GM10266 (cell line): Measurements from ENCODE around the gene ZNF32.

ENCODE experiments used
- DNase-seq: peaks from one replicate; pipeline ENCODE4 v3.0.0; 2012; ENCODE audit errors: extremely low spot score
- TF ChIP-seq, protein P1 (sequence below): IDR thresholded peaks from 2 replicates; pipeline ENCODE4 v1.5.1; 2012; ENCODE audit warnings: mild to moderate bottlenecking, low read depth; ENCODE audit not compliant: control insufficient read depth, insufficient read depth; ENCODE audit errors: missing control alignments

Gene ZNF32

GRCh38 chr10:43681220-43681619 lies 32.5 kb upstream of the ZNF32 start:
- DNase-seq = no peak
- TF ChIP-seq, protein P1, sequence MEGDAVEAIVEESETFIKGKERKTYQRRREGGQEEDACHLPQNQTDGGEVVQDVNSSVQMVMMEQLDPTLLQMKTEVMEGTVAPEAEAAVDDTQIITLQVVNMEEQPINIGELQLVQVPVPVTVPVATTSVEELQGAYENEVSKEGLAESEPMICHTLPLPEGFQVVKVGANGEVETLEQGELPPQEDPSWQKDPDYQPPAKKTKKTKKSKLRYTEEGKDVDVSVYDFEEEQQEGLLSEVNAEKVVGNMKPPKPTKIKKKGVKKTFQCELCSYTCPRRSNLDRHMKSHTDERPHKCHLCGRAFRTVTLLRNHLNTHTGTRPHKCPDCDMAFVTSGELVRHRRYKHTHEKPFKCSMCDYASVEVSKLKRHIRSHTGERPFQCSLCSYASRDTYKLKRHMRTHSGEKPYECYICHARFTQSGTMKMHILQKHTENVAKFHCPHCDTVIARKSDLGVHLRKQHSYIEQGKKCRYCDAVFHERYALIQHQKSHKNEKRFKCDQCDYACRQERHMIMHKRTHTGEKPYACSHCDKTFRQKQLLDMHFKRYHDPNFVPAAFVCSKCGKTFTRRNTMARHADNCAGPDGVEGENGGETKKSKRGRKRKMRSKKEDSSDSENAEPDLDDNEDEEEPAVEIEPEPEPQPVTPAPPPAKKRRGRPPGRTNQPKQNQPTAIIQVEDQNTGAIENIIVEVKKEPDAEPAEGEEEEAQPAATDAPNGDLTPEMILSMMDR = no peak

GRCh38 chr10:43680035-43680434 lies 31.4 kb upstream of the ZNF32 start:
- DNase-seq = no peak
- TF ChIP-seq, protein P1 = no peak

DNA sequence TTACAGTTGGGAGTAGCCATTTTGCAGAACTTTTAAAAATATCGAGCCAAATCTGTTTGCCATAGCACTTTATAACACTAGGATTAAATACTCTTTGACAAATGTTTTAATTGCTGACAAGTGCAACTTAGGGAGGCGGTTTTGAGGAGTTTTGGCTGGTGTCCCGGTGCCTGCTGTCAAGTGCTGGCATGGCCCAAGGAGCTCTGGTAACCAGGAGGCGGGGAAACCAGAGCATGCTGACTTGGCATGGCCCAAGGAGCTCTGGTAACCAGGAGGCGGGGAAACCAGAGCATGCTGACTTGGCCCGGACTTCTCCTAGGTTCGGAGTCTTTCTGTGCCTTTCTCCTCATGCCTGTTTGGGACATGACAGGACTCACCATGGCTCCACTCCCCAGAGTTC lies 30.8 kb upstream of the ZNF32 start:
- TF ChIP-seq, protein P1 = no peak
- DNase-seq = no peak

DNA sequence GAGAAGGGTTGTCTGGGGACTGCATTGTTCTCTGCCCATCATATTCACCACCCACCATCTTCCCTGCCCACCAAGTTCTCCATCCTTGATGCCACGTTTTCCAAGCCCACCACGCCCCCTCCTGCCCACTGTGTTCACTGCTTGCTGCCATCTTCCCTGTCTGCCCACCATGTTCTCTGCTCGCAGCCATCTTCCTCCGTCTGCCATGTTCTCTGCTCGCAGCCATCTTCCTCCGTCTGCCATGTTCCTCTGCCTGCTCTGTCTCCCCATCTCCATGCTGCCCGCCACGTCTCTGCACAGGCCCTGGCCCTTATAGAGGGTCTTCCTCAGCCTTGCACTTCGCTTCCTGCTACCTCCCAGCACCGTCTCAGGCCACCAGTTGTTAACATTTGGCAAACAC lies 30.0 kb upstream of the ZNF32 start:
- no peak for DNase-seq
- TF ChIP-seq, protein P1 = no peak

- no peak for DNase-seq
- TF ChIP-seq, protein P1 = no peak
Observed at GRCh38 chr10:43676901-43677300, 28.2 kb upstream of the ZNF32 start.

DNA sequence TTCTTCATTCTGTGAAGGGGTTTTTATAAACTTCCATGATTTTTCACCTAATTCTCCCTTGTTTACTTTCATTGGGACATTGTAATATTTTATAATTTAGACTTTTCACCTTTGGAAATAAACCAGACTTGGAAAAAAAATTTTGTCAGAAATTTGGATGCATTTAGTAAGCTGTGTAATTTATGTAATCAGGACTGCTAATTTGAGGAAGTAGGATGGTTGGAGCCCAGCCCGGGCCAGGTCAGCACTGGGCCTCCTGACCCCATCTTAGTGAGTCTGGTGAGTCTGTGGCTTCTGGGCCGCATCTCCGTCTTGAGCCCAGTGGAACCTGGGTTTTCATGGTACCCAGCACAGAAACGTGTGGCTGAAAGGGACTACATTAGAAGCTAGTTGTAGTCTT lies 27.6 kb upstream of the ZNF32 start:
- TF ChIP-seq, protein P1 = no peak
- DNase-seq = no peak

GRCh38 chr10:43674553-43675210 lies 26.0 kb upstream of the ZNF32 start:
- DNase-seq = no peak
- TF ChIP-seq, protein P1 = no peak
